Sigmoid colon (tissue), 4 donors: ENCODE results near the gene MRPL37.

Experiments used
- POLR2AphosphoS5 ChIP-seq, 4 donors: sonication (generic); formaldehyde crosslinking; IDR thresholded peaks; one replicate each; pipeline ENCODE4 v1.6.1; 2017; ENCODE audit warnings: antibody characterized with exemption in 4 of 4
- TF ChIP-seq, protein P1 (sequence below), 4 experiments: fragments of 450-650 bp in 3 of 4; fragments of 200-600 bp in 1 of 4; IDR thresholded peaks; one replicate each; pipeline ENCODE4 v1.5.1; 2016 to 2019; ENCODE audit warnings: antibody characterized with exemption in 4 of 4, mild to moderate bottlenecking in 3 of 4, moderate library complexity in 2 of 4

DNA sequence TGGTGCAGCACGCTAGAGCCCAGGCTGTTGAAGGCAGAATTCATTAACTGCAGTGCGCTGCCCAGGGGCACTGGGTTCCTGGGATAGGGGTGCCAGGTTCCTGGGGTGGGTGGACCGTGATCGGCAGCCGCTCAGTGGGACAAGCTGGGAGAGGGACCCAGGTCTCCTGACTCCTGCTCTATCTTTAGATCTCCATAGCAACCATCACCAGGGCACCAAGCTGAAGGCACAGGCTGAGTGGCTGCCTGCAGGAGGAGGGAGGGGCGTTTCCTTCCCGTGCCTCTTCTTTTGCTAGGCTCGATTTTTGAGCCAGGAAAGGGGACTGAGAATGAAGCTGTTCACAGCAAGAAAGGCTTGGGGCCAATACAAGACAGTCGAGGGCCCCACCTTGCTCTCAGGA, 26.3 kb upstream of the MRPL37 start:
- no peak for TF ChIP-seq POLR2AphosphoS5 (IDR thresholded peaks at IDR 0.05)
- TF ChIP-seq, protein P1, sequence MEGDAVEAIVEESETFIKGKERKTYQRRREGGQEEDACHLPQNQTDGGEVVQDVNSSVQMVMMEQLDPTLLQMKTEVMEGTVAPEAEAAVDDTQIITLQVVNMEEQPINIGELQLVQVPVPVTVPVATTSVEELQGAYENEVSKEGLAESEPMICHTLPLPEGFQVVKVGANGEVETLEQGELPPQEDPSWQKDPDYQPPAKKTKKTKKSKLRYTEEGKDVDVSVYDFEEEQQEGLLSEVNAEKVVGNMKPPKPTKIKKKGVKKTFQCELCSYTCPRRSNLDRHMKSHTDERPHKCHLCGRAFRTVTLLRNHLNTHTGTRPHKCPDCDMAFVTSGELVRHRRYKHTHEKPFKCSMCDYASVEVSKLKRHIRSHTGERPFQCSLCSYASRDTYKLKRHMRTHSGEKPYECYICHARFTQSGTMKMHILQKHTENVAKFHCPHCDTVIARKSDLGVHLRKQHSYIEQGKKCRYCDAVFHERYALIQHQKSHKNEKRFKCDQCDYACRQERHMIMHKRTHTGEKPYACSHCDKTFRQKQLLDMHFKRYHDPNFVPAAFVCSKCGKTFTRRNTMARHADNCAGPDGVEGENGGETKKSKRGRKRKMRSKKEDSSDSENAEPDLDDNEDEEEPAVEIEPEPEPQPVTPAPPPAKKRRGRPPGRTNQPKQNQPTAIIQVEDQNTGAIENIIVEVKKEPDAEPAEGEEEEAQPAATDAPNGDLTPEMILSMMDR (IDR thresholded peaks at IDR 0.05) = no peak
